Heart left ventricle (tissue), 16 donors: ENCODE results near the gene MAP4K2. TPM values are rescaled to one million over a fixed set of nuclear protein-coding genes. Genes with fewer than 3 reads are reported as not detected.

Source experiments
- ATAC-seq, 4 donors: fragments of 200-7000 bp; cut with Tn5 transposase; one replicate each; pipeline ENCODE4 v1.9.1; 2020 to 2022; ENCODE audit warnings: moderate library complexity in 4 of 4, mild to moderate bottlenecking in 3 of 4, moderate number of reproducible peaks in 1 of 4
- DNase-seq, 5 donors: peaks; one replicate each; pipeline ENCODE4 v3.0.0-alpha.2; 2020
- H3K27ac ChIP-seq, 12 donors: fragments of 200-600 bp; sonication (generic) in 4 of 12; one replicate each; pipeline versions ENCODE4 v1.5.0 to v1.8.0; 2016 to 2022; ENCODE audit warnings: mild to moderate bottlenecking in 2 of 12
- H3K27me3 ChIP-seq, 9 donors: fragments of 200-600 bp; sonication (generic) in 2 of 9; one replicate each; pipeline versions ENCODE4 v1.5.1 to v1.8.0; 2016 to 2022; ENCODE audit warnings: mild to moderate bottlenecking in 3 of 9
- H3K36me3 ChIP-seq, 9 donors: fragments of 200-600 bp; sonication (generic) in 2 of 9; one replicate each; pipeline versions ENCODE4 v1.5.0 to v1.8.0; 2018 to 2022; ENCODE audit warnings: mild to moderate bottlenecking in 2 of 9
- H3K4me1 ChIP-seq, 12 donors: fragments of 200-600 bp; sonication (generic) in 4 of 12; one replicate each; pipeline versions ENCODE4 v1.5.0 to v1.8.0; 2016 to 2022; ENCODE audit warnings: mild to moderate bottlenecking in 3 of 12
- H3K4me3 ChIP-seq, 12 donors: fragments of 200-600 bp; sonication (generic) in 4 of 12; one replicate each; pipeline versions ENCODE4 v1.5.0 to v1.8.0; 2017 to 2022; ENCODE audit warnings: mild to moderate bottlenecking in 9 of 12, moderate library complexity in 4 of 12
- H3K9me3 ChIP-seq, 12 donors: fragments of 200-600 bp; sonication (generic) in 4 of 12; one replicate each; pipeline versions ENCODE4 v1.5.0 to v1.8.0; 2016 to 2022; ENCODE audit warnings: mild to moderate bottlenecking in 1 of 12
- POLR2A ChIP-seq, 2 donors: fragments of 450-650 bp; IDR thresholded peaks; one replicate each; pipeline ENCODE4 v1.6.1; 2017; ENCODE audit warnings: antibody characterized with exemption in 2 of 2, mild to moderate bottlenecking in 2 of 2, moderate library complexity in 2 of 2
- WGBS, 4 donors: extraction: QIAGEN DNeasy Blood & Tissue Kit in 2 of 4; methylation state at CpG; one replicate each; pipeline versions ENCODE4 v1.1.5 to v1.1.7; 2013 to 2018; 5-methylcytosine and 5-hydroxymethylcytosine counted together
- intact Hi-C, 10 donors: fragments of 100-400 bp; cut with DNase I; formaldehyde crosslinking; loops; one replicate each; pipeline versions ENCODE4 v1.11.1 to v1.14.2; 2022
- polyA plus RNA-seq, 2 donors: library from polyadenylated mRNA; stranded (reverse); fragments of 200-250 nt; gene quantifications; one replicate each; pipeline ENCODE4 v1.2.3, GENCODE V29; 2013
- total RNA-seq, 9 donors: library from RNA; depleted of rRNA in 2 of 9; stranded (reverse); fragments of >200 nt in 2 of 9; fragmentation: NEBNext Ultra II Directional in 3 of 9; extraction: Animal tissue kit (Norgen Biotek cat#: 25700) in 3 of 9; gene quantifications; one replicate each; pipeline versions ENCODE4 v1.1.0 to v1.2.4, GENCODE V29; 2016 to 2023
- TF ChIP-seq, protein P1 (sequence below), 12 donors: fragments of 200-600 bp; sonication (generic) in 4 of 12; IDR thresholded peaks; one replicate each; pipeline versions ENCODE4 v1.5.0 to v1.8.0; 2018 to 2022; ENCODE audit warnings: antibody characterized with exemption in 12 of 12, mild to moderate bottlenecking in 5 of 12
- donor health status: ischemic (EF 13 %, LVEDD 7.1; RV severe dilation, severe dysfunction).
- donor health status: healthy with polysubstance abuse.
- donor health status: DM: no; HTN: yes; CAD: no.
- donor health status: DM: no; HTN: no; CAD: no.
- donor health status: ischemic (EF 25% LVEDD 6.9; RV normal size, moderate dysfunction).
- donor health status: ischemic (EF 25% LVEDD 5.7; RV mildly dilated, moderate dysfunction).
- donor health status: healthy.
- donor health status: DM: yes; HTN: yes; CAD: no.
- donor health status: ischemic (EF 35%, LVEDD 5.7; RV mildly dilated, moderate dysfunction).
- donor health status: nonischemic (EF 11% LVEDD 7.7; RV severe dilation, severe dysfunction).
- donor health status: DM: yes; HTN: yes; CAD: no.
- donor health status: PGD.
- donor health status: ischemic (EF 29% LVEDD 5.4; RV normal size, mild dysfunction).
- donor health status: nonischemic (EF 23%, LVEDD 6.1; RV moderate dilation, normal function).

MAP4K2 gene
- total and polyA plus RNA-seq, 11 donors = 7.0 to 27.5 (median 8.6) TPM

DNA sequence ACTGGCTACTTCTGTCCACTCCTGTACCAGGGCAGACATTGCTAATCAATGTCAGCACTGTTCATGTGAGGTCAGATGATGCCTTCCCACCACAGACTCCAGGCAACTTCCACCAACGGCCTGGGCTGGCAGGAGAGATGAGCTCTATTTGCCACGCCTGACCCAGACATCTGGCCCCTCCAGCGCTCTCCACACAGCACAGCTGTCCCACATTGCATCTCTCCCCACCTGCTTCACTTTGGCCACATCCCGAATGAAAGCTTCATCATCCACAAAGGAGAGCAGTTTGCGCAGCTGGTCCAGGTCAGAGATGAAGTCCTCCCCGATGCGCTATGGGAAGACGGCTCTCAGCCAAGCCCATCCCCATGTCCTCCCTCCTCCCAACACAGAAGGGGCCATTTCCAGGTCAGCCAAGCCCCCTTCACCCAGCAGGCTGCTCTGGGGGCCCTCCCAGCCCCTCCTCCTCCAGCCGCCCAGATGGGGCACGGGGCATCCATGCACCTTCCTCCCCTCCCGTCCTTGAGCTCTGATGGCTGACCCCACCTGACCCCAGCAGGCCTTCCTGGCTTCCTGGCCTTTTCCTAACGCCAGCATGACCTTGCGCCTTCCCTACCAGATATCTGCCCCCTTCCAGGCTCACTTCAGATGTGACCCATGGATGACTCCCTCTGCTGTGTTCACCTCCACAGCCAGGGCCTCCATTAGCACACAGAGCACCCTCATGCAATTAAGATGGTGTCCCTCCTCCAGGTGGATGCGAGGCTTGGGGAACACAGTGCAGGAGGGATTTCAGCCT is 50.6 kb downstream of the MAP4K2 start:
- intact Hi-C loops = no loop called here
- H3K4me1 ChIP-seq = no peaks in the 10 kb centered on the region
- no peak overlapping the region for H3K27ac ChIP-seq
- TF ChIP-seq, protein P1, sequence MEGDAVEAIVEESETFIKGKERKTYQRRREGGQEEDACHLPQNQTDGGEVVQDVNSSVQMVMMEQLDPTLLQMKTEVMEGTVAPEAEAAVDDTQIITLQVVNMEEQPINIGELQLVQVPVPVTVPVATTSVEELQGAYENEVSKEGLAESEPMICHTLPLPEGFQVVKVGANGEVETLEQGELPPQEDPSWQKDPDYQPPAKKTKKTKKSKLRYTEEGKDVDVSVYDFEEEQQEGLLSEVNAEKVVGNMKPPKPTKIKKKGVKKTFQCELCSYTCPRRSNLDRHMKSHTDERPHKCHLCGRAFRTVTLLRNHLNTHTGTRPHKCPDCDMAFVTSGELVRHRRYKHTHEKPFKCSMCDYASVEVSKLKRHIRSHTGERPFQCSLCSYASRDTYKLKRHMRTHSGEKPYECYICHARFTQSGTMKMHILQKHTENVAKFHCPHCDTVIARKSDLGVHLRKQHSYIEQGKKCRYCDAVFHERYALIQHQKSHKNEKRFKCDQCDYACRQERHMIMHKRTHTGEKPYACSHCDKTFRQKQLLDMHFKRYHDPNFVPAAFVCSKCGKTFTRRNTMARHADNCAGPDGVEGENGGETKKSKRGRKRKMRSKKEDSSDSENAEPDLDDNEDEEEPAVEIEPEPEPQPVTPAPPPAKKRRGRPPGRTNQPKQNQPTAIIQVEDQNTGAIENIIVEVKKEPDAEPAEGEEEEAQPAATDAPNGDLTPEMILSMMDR (IDR thresholded peaks at IDR 0.05) = no peak
- no peak for TF ChIP-seq POLR2A (IDR thresholded peaks at IDR 0.05)
- peaks cover 0 to 42% (median 18%) of the 10 kb centered on the region in 9 donors for H3K36me3 ChIP-seq
- WGBS, 4 donors = 85 to 92% (median 86%) methylated on average over 13 to 14 of the region's 14 CpGs
- DNase-seq = no peak
- no peaks in the 10 kb centered on the region for H3K9me3 ChIP-seq
- H3K27me3 ChIP-seq = no peaks in the 10 kb centered on the region
- H3K4me3 ChIP-seq = no peak overlapping the region
- no peak for ATAC-seq

DNA sequence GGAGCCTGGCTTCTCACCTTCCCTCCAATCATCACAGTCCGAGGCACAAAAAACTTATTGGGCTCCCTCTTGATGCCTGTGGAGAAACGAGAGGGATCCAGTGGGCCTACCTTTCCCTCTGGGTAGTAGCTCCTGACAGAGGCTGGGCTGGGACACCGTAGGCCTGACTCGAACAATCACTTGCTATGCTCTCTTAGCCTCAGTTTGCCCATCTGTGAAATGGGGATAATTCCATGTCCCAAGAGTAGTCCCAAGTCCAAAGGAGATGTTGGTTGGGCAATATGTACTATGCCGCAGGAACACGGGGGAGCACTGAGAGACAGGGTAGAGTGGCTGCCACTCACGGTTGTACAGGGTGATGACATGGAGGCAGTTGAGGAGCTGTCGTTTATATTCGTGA is 51.4 kb downstream of the MAP4K2 start:
- Histone ChIP-seq H3K36me3 (peaks cover 0 to 42% (median 18%) of the 10 kb centered on the region in 9 donors), H3K27ac (no peak overlapping the region), H3K4me3 (no peak overlapping the region), H3K27me3 (no peaks in the 10 kb centered on the region), H3K9me3 (no peaks in the 10 kb centered on the region), H3K4me1 (no peaks in the 10 kb centered on the region)
- no peak for TF ChIP-seq POLR2A (IDR thresholded peaks at IDR 0.05)
- TF ChIP-seq, protein P1 (IDR thresholded peaks at IDR 0.05) = no peak
- ATAC-seq (no peak), DNase-seq (no peak)
- intact Hi-C loops = no loop called here
- 87 to 97% (median 94%) methylated on average over 6 to 9 of the region's 9 CpGs for WGBS, 4 donors

DNA sequence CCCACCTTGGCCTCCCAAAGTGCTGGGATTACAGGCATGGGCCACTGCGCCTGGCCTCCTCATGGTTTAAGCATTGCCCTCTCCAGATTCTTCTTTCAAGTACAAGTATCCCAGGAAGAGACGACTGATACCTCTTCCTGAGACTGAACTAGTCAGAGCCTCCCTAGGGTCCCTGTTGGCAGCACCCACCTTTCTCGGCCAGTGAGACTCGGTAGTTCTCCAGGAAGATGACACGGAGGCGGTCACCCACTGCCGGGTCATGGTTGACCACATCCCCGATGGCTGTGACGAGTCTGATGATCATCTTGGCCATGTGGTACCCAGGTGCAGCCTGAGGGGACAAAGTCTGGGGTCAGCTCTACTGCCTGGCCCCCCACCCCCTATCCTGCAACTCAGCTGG is 51.9 kb downstream of the MAP4K2 start:
- no peak overlapping the region for H3K4me3 ChIP-seq
- no peaks in the 10 kb centered on the region for H3K27me3 ChIP-seq
- H3K27ac ChIP-seq = no peak overlapping the region
- DNase-seq (no peak), ATAC-seq (no peak)
- no peaks in the 10 kb centered on the region for H3K9me3 ChIP-seq
- WGBS, 4 donors = 81 to 93% (median 91%) methylated on average over 5 to 9 of the region's 9 CpGs
- H3K4me1 ChIP-seq = peaks cover 0 to 4% (median under 1%) of the 10 kb centered on the region in 12 donors
- TF ChIP-seq, protein P1 (IDR thresholded peaks at IDR 0.05) = no peak
- no peak for TF ChIP-seq POLR2A (IDR thresholded peaks at IDR 0.05)
- intact Hi-C loops = no loop called here
- peaks cover 0 to 42% (median 18%) of the 10 kb centered on the region in 9 donors for H3K36me3 ChIP-seq

DNA sequence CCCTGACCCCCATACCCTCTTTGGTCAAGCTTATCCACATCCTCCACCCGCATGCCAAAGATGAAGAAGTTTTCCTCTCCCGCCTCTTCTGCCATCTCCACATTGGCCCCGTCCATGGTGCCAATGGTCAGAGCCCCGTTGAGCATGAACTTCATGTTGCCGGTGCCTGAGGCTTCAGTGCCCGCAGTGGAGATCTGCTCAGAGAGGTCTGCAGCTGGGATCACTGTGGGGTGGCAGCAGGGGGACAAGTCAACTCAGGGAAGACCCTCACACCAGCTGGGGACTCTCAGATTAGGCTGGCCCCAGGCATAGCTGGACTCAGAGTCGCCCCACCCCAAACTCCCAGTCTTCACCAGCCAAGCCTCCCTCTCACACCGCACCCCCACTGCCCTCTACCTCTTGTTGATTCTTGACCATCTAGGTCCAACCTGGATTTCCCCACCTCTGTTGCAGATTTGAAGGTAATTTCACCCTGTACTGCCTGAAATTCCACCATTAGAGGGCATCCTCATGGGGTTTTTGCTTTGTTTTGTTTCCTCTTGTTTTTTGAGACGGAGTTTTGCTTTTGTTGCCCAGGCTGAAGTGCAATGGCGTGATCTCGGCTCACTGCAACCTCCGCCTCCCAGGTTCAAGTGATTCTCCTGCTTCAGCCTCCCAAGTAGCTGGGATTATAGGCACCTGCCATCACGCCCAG is 52.5 kb downstream of the MAP4K2 start:
- no peaks in the 10 kb centered on the region for H3K27me3 ChIP-seq
- no peaks in the 10 kb centered on the region for H3K9me3 ChIP-seq
- H3K27ac ChIP-seq = no peak overlapping the region
- peaks cover 0 to 42% (median 18%) of the 10 kb centered on the region in 9 donors for H3K36me3 ChIP-seq
- DNase-seq (no peak), ATAC-seq (no peak)
- WGBS, 4 donors = 92 to 97% (median 96%) methylated on average over 13 of the region's 13 CpGs
- no peak overlapping the region for H3K4me3 ChIP-seq
- H3K4me1 ChIP-seq = peaks cover 0 to 10% (median 4%) of the 10 kb centered on the region in 12 donors
- TF ChIP-seq, protein P1 (IDR thresholded peaks at IDR 0.05) = no peak
- no peak for TF ChIP-seq POLR2A (IDR thresholded peaks at IDR 0.05)
- intact Hi-C loops = no loop called here
